ENCODE data around the gene KBTBD4. TPM values are rescaled to one million over a fixed set of nuclear protein-coding genes. Genes with fewer than 3 reads are reported as not detected.
A peak's percentile ranks its signal among the peaks of the same experiment; 100 is the strongest.
"Not testable (repeated sequence)": the region's sequence is repeated elsewhere in the genome, so short reads cannot be mapped to it uniquely, and the experiment has no call there.

KBTBD4 gene
- polyA plus RNA-seq, 3 donors = 25.8 to 27.5 (median 25.9) TPM

DNA sequence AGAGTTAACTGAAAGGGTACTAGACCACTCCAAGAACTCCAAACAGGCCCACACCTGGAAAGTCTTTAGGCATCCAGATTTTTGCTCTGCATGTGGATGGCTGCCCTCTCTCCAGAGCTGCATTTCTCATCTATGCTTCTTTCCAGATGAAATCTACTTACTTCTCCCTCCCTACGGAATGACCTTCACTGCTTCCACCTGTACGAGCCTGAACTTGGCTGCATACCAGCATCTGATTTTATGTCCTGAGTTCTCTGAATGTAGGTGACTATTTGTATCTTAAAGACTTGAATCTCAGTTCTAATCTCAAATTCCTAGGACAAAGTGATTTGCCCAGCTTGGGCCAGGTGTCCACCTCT is 39.1 kb downstream of the KBTBD4 start:
- no peak for DNase-seq (ENCODE audit: extremely low read depth in 1 of 11, low read depth in 9 of 11, low spot score in 4 of 11)

DNA sequence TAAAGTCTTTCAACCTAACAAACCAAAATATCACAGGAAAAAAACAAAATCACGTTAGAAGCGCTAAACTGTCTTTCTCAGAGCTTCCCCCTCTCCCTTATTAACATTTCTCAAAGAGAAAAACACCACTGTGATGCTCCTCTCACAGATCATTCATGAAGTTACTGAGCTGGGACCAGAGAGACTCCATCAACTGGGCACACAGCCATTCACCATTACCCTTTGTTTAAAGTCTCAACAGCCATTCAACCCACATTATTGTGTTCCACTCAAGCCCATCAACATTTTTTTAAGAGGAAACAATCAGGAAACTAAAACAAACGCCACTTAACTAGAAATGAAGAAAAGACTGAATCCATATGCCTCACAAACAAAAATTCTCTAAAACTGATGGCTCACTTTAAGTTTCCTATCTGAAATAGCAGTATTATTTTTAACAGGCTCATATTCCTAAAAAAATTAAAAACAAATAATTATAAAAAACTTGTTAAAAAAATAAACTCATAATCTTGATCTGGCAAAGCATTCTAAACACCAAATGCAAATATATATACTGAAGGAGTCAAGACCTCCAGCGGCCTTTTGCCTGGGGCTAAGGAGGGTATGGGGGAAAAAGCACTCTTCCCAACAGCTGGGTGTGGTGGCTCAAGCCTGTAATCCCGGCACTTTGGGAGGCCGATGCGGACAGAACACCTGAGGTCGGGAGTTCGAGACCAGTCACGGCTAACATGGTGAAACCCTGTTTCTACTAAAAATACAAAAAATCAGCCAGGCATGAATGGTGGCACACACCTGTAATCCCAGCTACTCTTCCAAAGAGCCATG is 39.8 kb downstream of the KBTBD4 start:
- no peak for DNase-seq (ENCODE audit: extremely low read depth in 1 of 11, low read depth in 9 of 11, low spot score in 4 of 11)

DNA sequence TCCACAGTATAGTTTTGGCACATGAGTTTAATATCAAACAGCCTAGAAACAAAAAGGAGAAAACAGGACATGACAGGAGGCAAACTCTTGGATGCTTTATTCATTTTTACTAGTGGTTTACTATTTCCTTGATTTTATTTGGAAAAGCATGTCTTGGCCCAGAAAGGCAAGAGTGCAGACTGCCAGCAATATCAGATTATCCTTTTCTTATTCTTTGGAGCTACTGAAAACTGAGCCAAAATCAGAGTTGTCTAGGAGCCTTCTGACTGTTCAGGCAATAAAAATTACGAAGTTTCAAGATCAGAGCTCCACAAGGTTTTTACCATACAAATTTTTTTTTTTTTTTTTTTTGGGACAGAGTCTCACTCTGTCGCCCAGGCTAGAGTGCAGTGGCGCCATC is 41.9 kb downstream of the KBTBD4 start:
- no peak for DNase-seq (ENCODE audit: extremely low read depth in 1 of 11, low read depth in 9 of 11, low spot score in 4 of 11)

DNA sequence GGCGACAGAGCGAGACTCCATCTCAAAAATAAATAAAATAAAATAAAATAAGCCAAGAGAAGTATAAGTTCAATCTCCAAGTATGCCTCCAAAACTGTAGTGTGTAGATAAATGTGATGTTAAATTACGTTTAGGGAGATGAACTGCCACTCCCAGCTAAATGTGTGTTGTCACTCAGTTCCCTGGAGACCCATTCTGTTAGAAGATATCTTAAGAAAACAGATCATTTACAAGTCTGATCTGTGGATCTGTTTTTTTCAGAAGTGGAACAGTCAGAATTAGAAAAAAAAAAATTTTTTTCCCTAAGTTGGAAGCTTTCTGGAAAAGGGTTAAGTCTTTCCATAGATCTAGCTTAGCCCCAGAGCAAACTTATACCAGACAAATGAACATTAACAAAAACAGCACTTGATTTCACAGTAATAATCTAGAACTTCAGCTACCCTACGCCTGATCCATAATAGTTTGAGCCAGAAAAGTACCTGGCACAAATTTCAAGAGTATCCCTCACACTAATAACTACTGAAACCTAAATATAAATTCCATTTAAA is 44.0 kb downstream of the KBTBD4 start:
- no peak for DNase-seq (ENCODE audit: extremely low read depth in 1 of 11, low read depth in 9 of 11, low spot score in 4 of 11)

DNA sequence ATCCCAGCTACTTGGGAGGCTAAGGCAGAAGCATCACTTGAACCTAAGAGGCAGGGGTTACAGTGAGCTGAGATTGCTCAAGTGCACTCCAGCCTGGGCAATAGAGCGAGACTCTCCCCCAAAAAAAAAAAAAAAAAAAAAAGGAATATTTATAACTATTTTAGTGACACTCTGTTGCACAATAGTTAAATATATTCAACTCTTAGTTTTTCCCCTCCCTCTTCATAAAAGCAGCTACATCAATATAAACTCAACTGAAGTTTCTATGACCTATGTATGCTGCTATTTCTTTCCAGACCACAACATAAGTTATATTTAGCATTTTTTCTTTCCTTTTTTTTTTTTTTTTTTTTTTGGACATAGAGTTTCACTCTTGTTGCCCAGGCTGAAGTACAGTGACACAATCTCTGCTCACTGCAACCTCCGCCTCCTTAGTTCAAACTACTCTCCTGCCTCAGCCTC is 45.0 kb downstream of the KBTBD4 start:
- no peak for DNase-seq (ENCODE audit: extremely low read depth in 1 of 11, low read depth in 9 of 11, low spot score in 4 of 11)

GRCh38 chr11:47532597-47533213 is 46.1 kb downstream of the KBTBD4 start:
- no peak for DNase-seq (ENCODE audit: extremely low read depth in 1 of 11, low read depth in 9 of 11, low spot score in 4 of 11)

GRCh38 chr11:47531666-47532065 is 47.1 kb downstream of the KBTBD4 start:
- DNase-seq (ENCODE audit: extremely low read depth in 1 of 11, low read depth in 9 of 11, low spot score in 4 of 11) = no peak

DNA sequence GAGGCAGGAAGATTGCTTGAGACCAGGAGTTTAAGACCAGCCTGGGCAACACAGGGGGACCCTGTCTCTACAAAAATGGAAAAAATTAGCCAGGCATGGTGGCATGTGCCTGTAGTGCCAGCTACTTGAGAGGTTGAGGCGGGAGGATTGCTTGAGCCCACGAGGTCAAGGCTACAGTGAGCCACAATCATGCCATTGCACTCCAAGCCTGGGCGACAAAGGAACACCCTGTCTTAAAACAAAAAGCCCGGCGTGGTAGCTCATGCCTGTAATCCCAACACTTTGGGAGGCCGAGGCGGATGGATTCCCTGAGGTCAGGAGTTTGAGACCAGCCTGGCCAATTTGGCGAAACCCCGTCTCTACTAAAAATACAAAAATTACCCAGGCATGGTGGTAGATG is 48.0 kb downstream of the KBTBD4 start:
- not testable (repeated sequence) for DNase-seq (ENCODE audit: extremely low read depth in 1 of 11, low read depth in 9 of 11, low spot score in 4 of 11)

- DNase-seq (ENCODE audit: extremely low read depth in 1 of 11, low read depth in 9 of 11, low spot score in 4 of 11) = no peak
Measured at GRCh38 chr11:47529951-47530350, 48.8 kb downstream of the KBTBD4 start.

DNA sequence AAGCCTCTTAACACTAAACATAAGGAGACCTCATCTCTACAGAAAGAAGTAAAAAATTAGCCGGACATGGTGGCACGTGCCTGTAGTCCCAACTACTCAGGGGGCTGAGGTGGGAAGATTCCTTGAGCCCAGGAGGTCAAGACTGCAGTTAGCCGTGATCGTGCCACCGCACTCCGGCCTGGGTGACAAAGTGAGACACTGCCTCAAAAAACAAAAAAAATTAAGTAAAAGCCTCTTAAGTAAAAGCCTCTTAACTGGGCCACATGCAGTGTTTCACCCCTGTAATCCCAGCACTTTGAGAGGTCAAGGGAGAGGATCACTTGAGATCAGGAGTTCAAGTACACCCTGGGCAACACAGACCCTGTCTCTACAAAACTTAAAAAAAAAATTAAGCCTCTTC is 51.6 kb downstream of the KBTBD4 start:
- DNase-seq (ENCODE audit: extremely low read depth in 1 of 11, low read depth in 9 of 11, low spot score in 4 of 11) = no peak

DNA sequence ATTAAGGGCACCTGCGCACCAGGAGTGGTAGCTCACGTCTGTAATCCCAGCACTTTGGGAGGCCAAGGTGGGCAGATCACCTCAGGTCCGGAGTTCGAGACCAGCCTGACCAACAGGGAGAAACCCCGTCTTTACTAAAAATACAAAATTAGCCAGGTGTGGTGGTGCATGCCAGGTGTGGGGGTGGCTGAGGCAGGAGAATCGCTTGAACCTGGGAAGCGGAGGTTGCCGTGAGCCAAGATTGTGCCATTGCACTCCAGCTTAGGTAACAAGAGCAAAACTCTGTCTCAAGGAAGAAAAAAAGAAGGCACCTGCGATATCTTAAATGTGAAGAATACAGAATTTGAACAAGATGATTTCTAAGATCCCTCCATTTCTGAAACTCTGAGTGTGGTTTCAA is 52.7 kb downstream of the KBTBD4 start:
- DNase-seq (ENCODE audit: extremely low read depth in 1 of 11, low read depth in 9 of 11, low spot score in 4 of 11) = not testable (repeated sequence)

GRCh38 chr11:47524291-47524874 is 54.4 kb downstream of the KBTBD4 start:
- no peak for DNase-seq (ENCODE audit: extremely low read depth in 1 of 11, low read depth in 9 of 11, low spot score in 4 of 11)

- DNase-seq (ENCODE audit: extremely low read depth in 1 of 11, low read depth in 9 of 11, low spot score in 4 of 11) = peak in 1 of 11 donors; percentile 17
Measured at GRCh38 chr11:47523490-47524225, 55.1 kb downstream of the KBTBD4 start.

Other genes with a start within 250 kb of the KBTBD4 start
- gene MYBPC3, start 226.3 kb downstream of the KBTBD4 start, polyA plus RNA-seq (ENCODE audit: insufficient read length in 3 of 3) = under 1 TPM in 2 of 3 donors, not detected in 1; 0.08 to 0.14 TPM
- gene SPI1, start 200.4 kb downstream of the KBTBD4 start, polyA plus RNA-seq (ENCODE audit: insufficient read length in 3 of 3) = 1 to 10 TPM; 2.8 to 5.2 (median 4.9) TPM
- 10 to 100 TPM; 38.7 to 67.4 (median 55.8) TPM for gene SLC39A13, start 170.4 kb downstream of the KBTBD4 start, polyA plus RNA-seq (ENCODE audit: insufficient read length in 3 of 3)
- gene PSMC3, start 152.5 kb downstream of the KBTBD4 start, polyA plus RNA-seq (ENCODE audit: insufficient read length in 3 of 3) = 100 to 1,000 TPM; 132 to 174 (median 160) TPM
- gene RAPSN, start 129.8 kb downstream of the KBTBD4 start, polyA plus RNA-seq (ENCODE audit: insufficient read length in 3 of 3) = under 1 TPM; 0.11 to 0.52 (median 0.19) TPM
- 100 to 1,000 TPM; 108 to 126 (median 112) TPM for gene CELF1, start 25.8 kb downstream of the KBTBD4 start, polyA plus RNA-seq (ENCODE audit: insufficient read length in 3 of 3)
- 10 to 100 TPM; 47.0 to 59.2 (median 51.9) TPM for gene PTPMT1, start 13.4 kb downstream of the KBTBD4 start, polyA plus RNA-seq (ENCODE audit: insufficient read length in 3 of 3)
- gene NDUFS3, start 104 bp upstream of the KBTBD4 start, polyA plus RNA-seq (ENCODE audit: insufficient read length in 3 of 3) = 100 to 1,000 TPM; 136 to 148 (median 141) TPM
- gene FAM180B, start 7.7 kb upstream of the KBTBD4 start, polyA plus RNA-seq (ENCODE audit: insufficient read length in 3 of 3) = under 1 TPM; 0.24 to 0.50 (median 0.40) TPM
- 10 to 100 TPM in 1 of 3 donors, 1 to 10 TPM in 2; 6.1 to 14.2 (median 8.2) TPM for gene C1QTNF4, start 15.4 kb upstream of the KBTBD4 start, polyA plus RNA-seq (ENCODE audit: insufficient read length in 3 of 3)
- 100 to 1,000 TPM; 107 to 130 (median 124) TPM for gene MTCH2, start 63.6 kb upstream of the KBTBD4 start, polyA plus RNA-seq (ENCODE audit: insufficient read length in 3 of 3)
- gene AGBL2, start 136.4 kb upstream of the KBTBD4 start, polyA plus RNA-seq (ENCODE audit: insufficient read length in 3 of 3) = 10 to 100 TPM in 1 of 3 donors, 1 to 10 TPM in 2; 6.6 to 14.9 (median 8.4) TPM
- gene FNBP4, start 188.4 kb upstream of the KBTBD4 start, polyA plus RNA-seq (ENCODE audit: insufficient read length in 3 of 3) = 100 to 1,000 TPM; 106 to 194 (median 131) TPM

Measured in renal cortex interstitium (tissue), 11 donors.